DMS53 (cell line): ENCODE results near the gene ALPI.

Source experiments
- DNase-seq: peaks from one replicate; lab custom pipeline; 2025; lab: John Stamatoyannopoulos, UW

The ALPI gene

GRCh38 chr2:232501331-232501771 lies 45.4 kb downstream of the ALPI start:
- no peak for DNase-seq

GRCh38 chr2:232501794-232502390 lies 45.9 kb downstream of the ALPI start:
- no peak for DNase-seq

GRCh38 chr2:232502511-232502910 lies 46.6 kb downstream of the ALPI start:
- DNase-seq, result peak; percentile 68

DNA sequence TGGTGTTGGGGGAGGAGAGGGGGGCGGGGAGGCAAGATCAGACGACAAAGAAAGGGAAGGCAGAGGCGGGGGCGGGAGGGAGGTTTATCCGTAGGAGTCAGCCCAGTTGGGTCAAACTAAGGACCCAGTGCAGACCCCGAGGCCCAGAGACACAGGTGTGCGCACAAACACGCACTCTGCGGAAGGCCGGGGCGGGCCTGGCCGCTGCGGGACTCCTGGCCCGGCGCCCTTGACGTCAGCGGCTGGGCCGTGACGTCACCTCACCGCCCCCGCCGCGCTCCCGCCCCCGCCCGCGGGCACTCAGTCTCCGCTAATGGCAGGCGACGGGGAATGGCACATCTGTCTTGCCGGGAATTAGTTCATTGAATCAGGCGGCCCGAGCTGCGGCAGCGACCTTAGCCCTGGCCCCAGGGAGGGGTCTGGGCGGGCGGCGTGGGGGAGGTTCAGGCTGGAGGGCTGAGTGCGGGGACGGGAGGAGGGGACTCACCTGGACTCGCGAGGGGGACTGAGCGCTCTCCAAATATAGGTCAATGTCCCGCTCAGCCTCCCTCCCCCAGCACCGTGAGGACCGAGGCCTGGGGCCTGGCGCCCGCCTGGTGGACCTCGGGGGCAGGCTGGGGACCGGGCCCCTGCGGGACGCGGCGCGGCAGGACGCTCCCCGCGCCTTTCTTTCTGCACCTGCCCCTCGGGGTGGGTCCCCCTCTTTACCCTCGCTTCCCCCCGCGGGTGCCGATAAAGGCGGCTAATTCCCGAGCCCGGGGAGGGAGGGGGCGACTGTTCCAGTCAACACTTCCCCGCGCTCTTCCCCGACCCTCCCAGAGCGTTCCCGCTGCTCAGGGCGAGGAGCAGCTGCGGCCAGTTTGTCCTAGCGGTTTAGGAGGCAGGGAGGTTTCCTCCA lies 47.2 kb downstream of the ALPI start:
- DNase-seq, result peak; percentile 73

DNA sequence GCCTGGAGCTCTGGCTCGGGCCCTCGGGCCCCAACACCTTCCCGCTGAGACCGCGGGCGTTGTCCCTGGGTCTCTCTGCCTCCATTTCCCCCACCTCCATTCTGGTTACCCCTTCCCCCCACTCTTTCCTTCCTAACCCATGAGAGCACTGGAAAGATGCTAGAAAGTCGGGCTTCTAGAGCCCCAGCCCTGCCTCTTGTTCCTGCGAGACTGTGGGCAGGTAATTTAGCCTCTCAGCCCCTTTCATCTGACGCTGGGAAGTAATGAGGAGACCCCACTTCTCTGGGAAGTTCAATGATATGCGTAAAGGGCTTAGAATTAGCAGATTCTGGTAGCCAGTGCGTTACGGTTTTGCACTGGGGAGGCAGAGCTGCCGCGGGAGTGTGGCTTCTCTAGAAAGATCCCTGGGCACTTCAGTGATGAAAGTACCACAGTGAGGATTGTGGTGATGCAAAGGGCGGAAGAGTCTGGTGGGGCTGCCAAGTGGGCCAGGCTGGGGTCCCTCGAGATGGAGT lies 47.9 kb downstream of the ALPI start:
- DNase-seq, result no peak

GRCh38 chr2:232504438-232504837 lies 48.5 kb downstream of the ALPI start:
- DNase-seq, result peak; percentile 77

DNA sequence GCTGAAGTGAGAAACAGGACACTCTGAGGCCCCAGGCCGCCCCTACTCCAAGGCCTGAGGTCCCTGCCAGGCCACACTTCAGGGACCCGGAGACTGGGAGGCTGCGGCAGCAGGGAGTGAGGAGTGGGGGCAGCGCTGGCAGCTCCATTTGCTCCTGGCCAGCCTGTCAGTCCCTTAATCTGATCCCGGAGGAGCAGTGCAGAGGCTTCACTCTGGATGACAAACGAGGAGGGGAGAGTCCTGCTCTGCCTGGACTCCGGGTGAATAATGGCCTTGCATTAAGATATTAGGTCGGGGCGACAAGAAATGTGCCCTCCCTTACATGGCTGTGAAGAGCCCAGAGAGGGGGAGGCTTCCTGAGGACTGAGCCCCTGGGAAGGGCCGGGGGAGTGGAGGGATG lies 49.9 kb downstream of the ALPI start:
- DNase-seq, result no peak

- no peak for DNase-seq
Observed at GRCh38 chr2:232506709-232507108, 50.8 kb downstream of the ALPI start.

DNA sequence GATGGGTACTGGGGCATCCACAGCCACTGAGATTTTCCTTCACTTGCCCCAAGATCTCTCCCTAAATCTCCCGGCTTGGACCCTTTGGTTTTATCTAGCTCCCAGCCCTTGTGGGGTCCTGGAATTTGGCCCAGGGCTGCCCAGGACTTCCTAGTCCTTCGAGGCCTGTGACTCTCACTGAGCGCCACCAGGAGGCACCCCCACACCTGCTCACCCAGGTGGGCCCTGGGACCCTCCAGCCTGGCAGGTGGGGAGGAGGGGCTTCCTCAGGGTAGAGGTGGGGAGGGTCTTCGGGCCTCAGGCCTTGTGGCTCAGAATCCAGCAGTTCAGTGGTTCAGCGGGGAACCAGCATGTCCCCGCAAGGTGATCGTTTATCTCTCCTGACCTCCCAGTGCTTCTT lies 52.3 kb downstream of the ALPI start:
- DNase-seq, result no peak
